ENCODE results near the gene ATG10. TPM values are rescaled to one million over a fixed set of nuclear protein-coding genes. Genes with fewer than 3 reads are reported as not detected.
"Not testable (repeated sequence)": the region's sequence is repeated elsewhere in the genome, so short reads cannot be mapped to it uniquely, and the experiment has no call there.

The ATG10 gene
- total RNA-seq, 2 donors from 2014 or later, result 3.2 to 16.7 TPM

GRCh38 chr5:82137205-82137604, 165.4 kb downstream of the ATG10 start:
- no peak for TF ChIP-seq POLR2AphosphoS5 (IDR thresholded peaks at IDR 0.05)
- TF ChIP-seq CTCF (IDR thresholded peaks at IDR 0.05), result no peak
- no peak for TF ChIP-seq POLR2A (IDR thresholded peaks at IDR 0.05)
- WGBS, result 96% methylated on average over 5 of the region's 5 CpGs
- no peaks in the 10 kb centered on the region for H3K4me1 ChIP-seq (replicated peaks)
- no peak overlapping the region for H3K4me3 ChIP-seq
- intact Hi-C loops (cut with DNase I), result no loop called here
- no peaks in the 10 kb centered on the region for H3K27me3 ChIP-seq (replicated peaks; ENCODE audit: insufficient read depth)
- no peak for DNase-seq (ENCODE audit: low spot score)
- no peaks in the 10 kb centered on the region for H3K36me3 ChIP-seq
- H3K9me3 ChIP-seq, result no peaks in the 10 kb centered on the region
- H3K27ac ChIP-seq, result no peak overlapping the region

- not testable (repeated sequence) for H3K4me1 ChIP-seq (replicated peaks)
- WGBS, result no CpG with 5 or more reads among the region's 33 CpGs
Measured at GRCh38 chr5:82139837-82140236, 168.0 kb downstream of the ATG10 start.

GRCh38 chr5:82142217-82142841, 170.5 kb downstream of the ATG10 start:
- intact Hi-C loops (cut with DNase I), result no loop called here
- no peak for DNase-seq (ENCODE audit: low spot score)
- WGBS, result 94% methylated on average over 5 of the region's 5 CpGs
- Histone ChIP-seq H3K4me1 (replicated peaks) (no peaks in the 10 kb centered on the region), H3K27ac (no peak overlapping the region), H3K4me3 (no peak overlapping the region), H3K36me3 (no peaks in the 10 kb centered on the region), H3K9me3 (no peaks in the 10 kb centered on the region), H3K27me3 (replicated peaks; ENCODE audit: insufficient read depth) (no peaks in the 10 kb centered on the region)
- no peak for TF ChIP-seq POLR2A (IDR thresholded peaks at IDR 0.05)
- TF ChIP-seq POLR2AphosphoS5 (IDR thresholded peaks at IDR 0.05), result no peak
- no peak for TF ChIP-seq CTCF (IDR thresholded peaks at IDR 0.05)

More at GRCh38 chr5:82139837-82140236, 168.0 kb downstream of the ATG10 start:
- H3K27me3 ChIP-seq (replicated peaks; ENCODE audit: insufficient read depth); intact Hi-C loops (cut with DNase I); DNase-seq (ENCODE audit: low spot score); H3K36me3 ChIP-seq; H3K9me3 ChIP-seq; H3K27ac ChIP-seq; H3K4me3 ChIP-seq: not testable (repeated sequence)

GRCh38 chr5:82142928-82143577, 171.2 kb downstream of the ATG10 start:
- intact Hi-C loops (cut with DNase I), result no loop called here
- H3K4me1 ChIP-seq (replicated peaks), result no peaks in the 10 kb centered on the region
- H3K27ac ChIP-seq, result no peak overlapping the region
- TF ChIP-seq POLR2AphosphoS5 (IDR thresholded peaks at IDR 0.05), result no peak
- TF ChIP-seq POLR2A (IDR thresholded peaks at IDR 0.05), result no peak
- no peak for TF ChIP-seq CTCF (IDR thresholded peaks at IDR 0.05)
- H3K36me3 ChIP-seq, result no peaks in the 10 kb centered on the region
- H3K27me3 ChIP-seq (replicated peaks; ENCODE audit: insufficient read depth), result no peaks in the 10 kb centered on the region
- no peak for DNase-seq (ENCODE audit: low spot score)
- no peaks in the 10 kb centered on the region for H3K9me3 ChIP-seq
- no peak overlapping the region for H3K4me3 ChIP-seq
- 74% methylated on average over 6 of the region's 6 CpGs for WGBS

- H3K4me1 ChIP-seq (replicated peaks), result no peaks in the 10 kb centered on the region
- no peak overlapping the region for H3K4me3 ChIP-seq
- intact Hi-C loops (cut with DNase I), result no loop called here
- DNase-seq (ENCODE audit: low spot score), result no peak
- TF ChIP-seq POLR2A (IDR thresholded peaks at IDR 0.05) (no peak), CTCF (IDR thresholded peaks at IDR 0.05) (no peak), POLR2AphosphoS5 (IDR thresholded peaks at IDR 0.05) (no peak)
- H3K27ac ChIP-seq, result no peak overlapping the region
- H3K9me3 ChIP-seq, result no peaks in the 10 kb centered on the region
- WGBS, result 73% methylated on average over 1 of the region's 1 CpG
- no peaks in the 10 kb centered on the region for H3K27me3 ChIP-seq (replicated peaks; ENCODE audit: insufficient read depth)
- no peaks in the 10 kb centered on the region for H3K36me3 ChIP-seq
Measured at GRCh38 chr5:82147860-82148573, 176.2 kb downstream of the ATG10 start.

Measured in prostate gland (tissue), 2 donors.